HepG2 (cell line): ENCODE measurements around the gene ZNF628. TPM values are rescaled to one million over a fixed set of nuclear protein-coding genes. Genes with fewer than 3 reads are reported as not detected.

Experiments used
- CENPT ChIP-seq: sonication (generic); formaldehyde crosslinking; IDR thresholded peaks from 2 replicates; pipeline ENCODE4 v1.8.0; 2022; ENCODE audit warnings: low read depth, mild to moderate bottlenecking, moderate library complexity, missing genetic modification reagents
- CHD4 ChIP-seq: fragments of 200-600 bp; sonication (generic); IDR thresholded peaks from 2 replicates; pipeline ENCODE4 v1.7.0; 2017; ENCODE audit warnings: mild to moderate bottlenecking, low read length, borderline replicate concordance
- HNRNPLL ChIP-seq: fragments of 200-400 bp; formaldehyde crosslinking; IDR thresholded peaks from 2 replicates; pipeline ENCODE4 v1.6.1; 2017; ENCODE audit warnings: mild to moderate bottlenecking, low read depth, low read length; ENCODE audit not compliant: poor library complexity, severe bottlenecking
- HOXA5 ChIP-seq: sonication (generic); formaldehyde crosslinking; IDR thresholded peaks from 2 replicates; pipeline ENCODE4 v1.4.0; 2020; ENCODE audit warnings: missing genetic modification reagents
- MED1 ChIP-seq: sonication (generic); formaldehyde crosslinking; IDR thresholded peaks from 2 replicates; pipeline ENCODE4 v1.4.0; 2020; ENCODE audit warnings: missing genetic modification reagents
- POLR2A ChIP-seq, 2 experiments: IDR thresholded peaks; 2 replicates each; pipeline ENCODE4 v1.6.1; 2011; ENCODE audit warnings: low read depth in 2 of 2, low read length in 2 of 2, mild to moderate bottlenecking in 1 of 2, moderate library complexity in 1 of 2; ENCODE audit not compliant: insufficient read depth in 1 of 2
- RERE ChIP-seq: IDR thresholded peaks from 2 replicates; pipeline ENCODE4 v1.6.1; 2016; ENCODE audit warnings: low read depth, missing genetic modification reagents, missing compliant biosample characterization
- SP5 ChIP-seq: IDR thresholded peaks from 2 replicates; pipeline ENCODE4 v1.6.1; 2016; ENCODE audit warnings: low read depth, borderline replicate concordance
- ZFP62 ChIP-seq: sonication (generic); formaldehyde crosslinking; IDR thresholded peaks from 2 replicates; pipeline ENCODE4 v1.4.0; 2020; ENCODE audit warnings: missing genetic modification reagents
- ZMAT3 ChIP-seq: sonication (generic); formaldehyde crosslinking; conservative IDR thresholded peaks from 2 replicates; pipeline ENCODE4 v1.7.0; 2021; ENCODE audit warnings: missing genetic modification reagents
- ZNF3 ChIP-seq: IDR thresholded peaks from 2 replicates; pipeline ENCODE4 v1.7.0; 2017; ENCODE audit warnings: inconsistent platforms
- ZNF569 ChIP-seq: sonication (generic); formaldehyde crosslinking; IDR thresholded peaks from 2 replicates; pipeline ENCODE4 v1.5.0; 2020; ENCODE audit warnings: mild to moderate bottlenecking, missing genetic modification reagents, moderate library complexity, borderline replicate concordance
- ZNF589 ChIP-seq: sonication (generic); formaldehyde crosslinking; conservative IDR thresholded peaks from 2 replicates; pipeline ENCODE4 v1.8.0; 2022; ENCODE audit warnings: mild to moderate bottlenecking, moderate library complexity, missing genetic modification reagents
- ZNF713 ChIP-seq: sonication (generic); formaldehyde crosslinking; IDR thresholded peaks from 2 replicates; pipeline ENCODE4 v1.4.0; 2020; ENCODE audit warnings: mild to moderate bottlenecking, missing genetic modification reagents
- ZNF781 ChIP-seq: sonication (generic); formaldehyde crosslinking; IDR thresholded peaks from 2 replicates; pipeline ENCODE4 v1.5.1; 2020; ENCODE audit warnings: borderline replicate concordance, mild to moderate bottlenecking, missing genetic modification reagents; ENCODE audit errors: not compliant biosample characterization
- polyA plus RNA-seq, 8 experiments: library from polyadenylated mRNA; depleted of rRNA in 3 of 8; stranded (reverse) in 7 of 8; unstranded in 1 of 8; fragments of >200 nt; fragmentation: Illumina TruSeq in 4 of 8; extraction: Trizol in 4 of 8; gene quantifications; 2 replicates each; pipeline versions ENCODE4 v1.2.1 to v1.2.3, GENCODE V29; 2011 to 2016; ENCODE audit warnings: low read depth in 4 of 8, missing spikeins in 1 of 8, mixed read lengths in 1 of 8; ENCODE audit not compliant: insufficient read depth in 1 of 8
- total RNA-seq, 5 experiments: library from RNA; depleted of rRNA; stranded (reverse); fragments of >200 nt; fragmentation: Illumina TruSeq; extraction: Trizol; gene quantifications; 2 replicates each; pipeline ENCODE4 v1.2.3, GENCODE V29; 2016; ENCODE audit warnings: low read depth in 1 of 5
- TF ChIP-seq, protein P1 (sequence below): sonication (generic); formaldehyde crosslinking; IDR thresholded peaks from 2 replicates; pipeline ENCODE4 v1.9.0; 2022; ENCODE audit warnings: missing genetic modification reagents, mild to moderate bottlenecking, borderline replicate concordance
- TF ChIP-seq, protein P2 (sequence below): sonication (generic); formaldehyde crosslinking; IDR thresholded peaks from 2 replicates; pipeline ENCODE4 v1.8.0; 2022; ENCODE audit warnings: missing genetic modification reagents, mild to moderate bottlenecking, inconsistent platforms, borderline replicate concordance
- TF ChIP-seq, protein P3 (sequence below): sonication (generic); formaldehyde crosslinking; IDR thresholded peaks from 2 replicates; pipeline ENCODE4 v1.9.0; 2021; ENCODE audit warnings: missing genetic modification reagents, mild to moderate bottlenecking, borderline replicate concordance

ZNF628 gene
- total and polyA plus RNA-seq, 2 of the 13 experiments (the other 11 are each of a cell fraction or from before 2014, with no cell fraction given): 0.54 to 1.2 TPM

- TF ChIP-seq POLR2A (IDR thresholded peaks at IDR 0.05; ENCODE audit: insufficient read depth in 1 of 2, low read depth in 2 of 2, low read length in 2 of 2): peak in 1 of 2 experiments; percentile 37; a peak in 1 of 4 replicates
- TF ChIP-seq ZNF569 (CRISPR knock-in tag): 0 out of 2 replicates have a peak, but pooled peaks have one; percentile 24
- TF ChIP-seq, protein P1, sequence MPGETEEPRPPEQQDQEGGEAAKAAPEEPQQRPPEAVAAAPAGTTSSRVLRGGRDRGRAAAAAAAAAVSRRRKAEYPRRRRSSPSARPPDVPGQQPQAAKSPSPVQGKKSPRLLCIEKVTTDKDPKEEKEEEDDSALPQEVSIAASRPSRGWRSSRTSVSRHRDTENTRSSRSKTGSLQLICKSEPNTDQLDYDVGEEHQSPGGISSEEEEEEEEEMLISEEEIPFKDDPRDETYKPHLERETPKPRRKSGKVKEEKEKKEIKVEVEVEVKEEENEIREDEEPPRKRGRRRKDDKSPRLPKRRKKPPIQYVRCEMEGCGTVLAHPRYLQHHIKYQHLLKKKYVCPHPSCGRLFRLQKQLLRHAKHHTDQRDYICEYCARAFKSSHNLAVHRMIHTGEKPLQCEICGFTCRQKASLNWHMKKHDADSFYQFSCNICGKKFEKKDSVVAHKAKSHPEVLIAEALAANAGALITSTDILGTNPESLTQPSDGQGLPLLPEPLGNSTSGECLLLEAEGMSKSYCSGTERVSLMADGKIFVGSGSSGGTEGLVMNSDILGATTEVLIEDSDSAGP (CRISPR knock-in tag): peak; percentile 83
- TF ChIP-seq, protein P2, sequence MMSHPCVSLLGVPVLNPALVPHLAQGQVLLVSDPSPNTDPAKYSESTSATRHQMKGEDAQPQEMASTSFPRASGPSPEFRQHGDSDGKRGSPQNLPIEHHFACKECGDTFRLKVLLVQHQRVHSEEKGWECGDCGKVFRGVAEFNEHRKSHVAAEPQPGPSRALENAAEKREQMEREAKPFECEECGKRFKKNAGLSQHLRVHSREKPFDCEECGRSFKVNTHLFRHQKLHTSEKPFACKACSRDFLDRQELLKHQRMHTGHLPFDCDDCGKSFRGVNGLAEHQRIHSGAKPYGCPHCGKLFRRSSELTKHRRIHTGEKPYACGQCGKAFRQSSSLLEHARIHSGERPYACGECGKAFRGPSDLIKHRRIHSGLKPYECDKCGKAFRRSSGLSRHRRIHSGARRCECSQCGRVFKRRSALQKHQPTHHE: no peak
- TF ChIP-seq MED1 (CRISPR knock-in tag): peak; percentile 57
- peak; percentile 66; the same call in 1 of the 2 replicates for TF ChIP-seq ZNF589 (CRISPR knock-in tag)
- TF ChIP-seq ZNF3: 0 out of 2 replicates have a peak, but pooled peaks have one; percentile 67
- 0 out of 2 replicates have a peak, but pooled peaks have one; percentile 44 for TF ChIP-seq ZNF713 (CRISPR knock-in tag)
- TF ChIP-seq ZNF781 (CRISPR knock-in tag): peak; percentile 93
- TF ChIP-seq, protein P3, sequence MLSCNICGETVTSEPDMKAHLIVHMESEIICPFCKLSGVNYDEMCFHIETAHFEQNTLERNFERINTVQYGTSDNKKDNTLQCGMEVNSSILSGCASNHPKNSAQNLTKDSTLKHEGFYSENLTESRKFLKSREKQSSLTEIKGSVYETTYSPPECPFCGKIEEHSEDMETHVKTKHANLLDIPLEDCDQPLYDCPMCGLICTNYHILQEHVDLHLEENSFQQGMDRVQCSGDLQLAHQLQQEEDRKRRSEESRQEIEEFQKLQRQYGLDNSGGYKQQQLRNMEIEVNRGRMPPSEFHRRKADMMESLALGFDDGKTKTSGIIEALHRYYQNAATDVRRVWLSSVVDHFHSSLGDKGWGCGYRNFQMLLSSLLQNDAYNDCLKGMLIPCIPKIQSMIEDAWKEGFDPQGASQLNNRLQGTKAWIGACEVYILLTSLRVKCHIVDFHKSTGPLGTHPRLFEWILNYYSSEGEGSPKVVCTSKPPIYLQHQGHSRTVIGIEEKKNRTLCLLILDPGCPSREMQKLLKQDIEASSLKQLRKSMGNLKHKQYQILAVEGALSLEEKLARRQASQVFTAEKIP (CRISPR knock-in tag): no peak
- peak; percentile 57 for TF ChIP-seq HNRNPLL
- TF ChIP-seq ZMAT3: peak; percentile 59; the same call in 1 of the 2 replicates
- no peak for TF ChIP-seq CENPT (CRISPR knock-in tag)
- TF ChIP-seq SP5 (CRISPR knock-in tag): peak; percentile 91
- 0 out of 2 replicates have a peak, but pooled peaks have one; percentile 30 for TF ChIP-seq ZFP62 (CRISPR knock-in tag)
- no peak for TF ChIP-seq CHD4
- peak; percentile 82; the same call in 1 of the 2 replicates for TF ChIP-seq HOXA5 (CRISPR knock-in tag)
- TF ChIP-seq RERE (CRISPR knock-in tag): no peak
Observed at GRCh38 chr19:55476100-55476775, at the start of gene ZNF628 (continued).
